ENCODE data around the gene DYNC2I2. TPM values are rescaled to one million over a fixed set of nuclear protein-coding genes. Genes with fewer than 3 reads are reported as not detected.

The DYNC2I2 gene
- total RNA-seq, 4 donors from 2014 or later: 15.0 to 21.4 (median 18.5) TPM

GRCh38 chr9:128627127-128627715 is 29.4 kb downstream of the DYNC2I2 start:
- TF ChIP-seq CTCF (IDR thresholded peaks at IDR 0.05; ENCODE audit: low read depth): no peak

- no peak for TF ChIP-seq CTCF (IDR thresholded peaks at IDR 0.05; ENCODE audit: low read depth)
Observed at GRCh38 chr9:128626181-128626580, 30.5 kb downstream of the DYNC2I2 start.

GRCh38 chr9:128625391-128626146 is 31.1 kb downstream of the DYNC2I2 start:
- no peak for TF ChIP-seq CTCF (IDR thresholded peaks at IDR 0.05; ENCODE audit: low read depth)

- no peak for TF ChIP-seq CTCF (IDR thresholded peaks at IDR 0.05; ENCODE audit: low read depth)
Observed at GRCh38 chr9:128624566-128624965, 32.1 kb downstream of the DYNC2I2 start.

- TF ChIP-seq CTCF (IDR thresholded peaks at IDR 0.05; ENCODE audit: low read depth): no peak
Observed at GRCh38 chr9:128621730-128622455, 34.8 kb downstream of the DYNC2I2 start.

- TF ChIP-seq CTCF (IDR thresholded peaks at IDR 0.05; ENCODE audit: low read depth): no peak
Observed at GRCh38 chr9:128619779-128620178, 36.9 kb downstream of the DYNC2I2 start.

GRCh38 chr9:128619127-128619526 is 37.5 kb downstream of the DYNC2I2 start:
- no peak for TF ChIP-seq CTCF (IDR thresholded peaks at IDR 0.05; ENCODE audit: low read depth)
